Retinal pigment epithelial cell (primary cell): ENCODE measurements around the gene TEX36.
"Not testable (repeated sequence)": the region's sequence is repeated elsewhere in the genome, so short reads cannot be mapped to it uniquely, and the experiment has no call there.

Experiments used
- DNase-seq: peaks from one replicate; pipeline ENCODE4 v3.0.0-alpha.2; 2010; ENCODE audit warnings: low read depth
- H3K4me3 ChIP-seq: 2 replicates; pipeline ENCODE4 v1.5.1; 2011; ENCODE audit warnings: mild to moderate bottlenecking, low read length, control low read depth, moderate library complexity
- CTCF ChIP-seq: conservative IDR thresholded peaks from 2 replicates; pipeline ENCODE4 v1.5.1; 2011; ENCODE audit warnings: low read depth, low read length, control low read depth, inconsistent platforms

The TEX36 gene

GRCh38 chr10:125683063-125683462, at the start of gene TEX36:
TEX36 (minus strand) TSS chr10:125683163; CDS start chr10:125682989, 174 bp downstream.
- TF ChIP-seq CTCF = no peak
- DNase-seq = no peak
- H3K4me3 ChIP-seq = no peak within 1 kb of the TSS

DNA sequence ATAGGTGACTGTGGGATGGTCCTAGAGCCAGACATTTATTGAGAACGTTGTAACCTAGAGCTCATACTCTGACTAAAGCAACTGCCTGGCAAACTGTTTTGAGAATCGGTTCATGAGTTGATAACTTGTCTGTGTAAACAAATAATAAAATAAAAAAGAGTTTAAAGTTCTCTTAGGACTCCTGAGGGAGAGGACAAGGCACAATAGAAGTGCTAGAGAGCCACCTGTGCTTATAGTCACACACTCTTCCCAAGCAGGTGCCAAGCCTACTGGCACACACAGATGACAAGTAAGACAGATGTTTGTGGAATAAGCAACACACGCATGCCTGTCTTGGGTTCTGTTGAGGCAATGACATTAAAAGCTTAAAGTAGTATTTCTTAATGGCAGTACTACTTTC, 44.5 kb upstream of the TEX36 start:
- H3K4me3 ChIP-seq = no peak overlapping the region
- no peak for DNase-seq
- TF ChIP-seq CTCF = no peak

DNA sequence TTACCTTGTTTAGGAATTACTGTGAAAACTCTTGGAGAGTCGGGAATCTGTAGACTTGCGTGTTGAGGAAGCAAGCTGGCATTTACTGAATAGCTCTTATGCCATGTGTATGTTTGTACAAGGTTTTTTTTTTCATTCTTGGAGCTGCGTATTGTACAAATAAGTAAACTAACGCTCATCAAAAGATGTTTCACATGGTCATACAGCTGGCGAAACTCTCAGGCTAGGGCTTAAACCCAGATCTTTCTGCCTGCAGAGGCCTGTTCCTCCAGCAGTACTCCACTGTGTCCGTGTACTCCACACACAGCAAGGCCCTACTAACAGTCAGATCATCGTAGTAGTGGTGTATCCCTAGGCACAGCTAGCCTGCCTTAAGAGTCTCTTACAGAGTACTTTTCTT, 44.0 kb upstream of the TEX36 start:
- DNase-seq = no peak
- no peak overlapping the region for H3K4me3 ChIP-seq
- no peak for TF ChIP-seq CTCF

DNA sequence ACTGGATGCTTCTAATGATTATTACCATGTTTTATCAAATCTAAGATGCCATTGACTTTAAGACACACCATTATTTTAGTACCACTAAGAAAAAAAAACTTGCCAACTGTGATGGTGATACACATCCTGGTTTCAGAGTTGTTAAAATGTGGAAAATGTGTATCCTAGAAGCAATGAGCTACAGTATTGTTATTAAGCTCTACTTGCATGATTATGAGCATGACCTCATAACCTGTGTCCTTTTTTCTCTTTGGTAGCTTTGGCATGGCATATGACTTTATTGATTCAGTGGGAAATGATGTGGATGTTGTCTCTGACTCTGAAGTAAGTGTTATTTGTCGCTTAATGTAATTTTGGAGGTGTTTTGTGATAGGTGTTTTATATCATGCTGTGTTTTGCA, 39.8 kb upstream of the TEX36 start:
- no peak for DNase-seq
- no peak for TF ChIP-seq CTCF
- no peak overlapping the region for H3K4me3 ChIP-seq

DNA sequence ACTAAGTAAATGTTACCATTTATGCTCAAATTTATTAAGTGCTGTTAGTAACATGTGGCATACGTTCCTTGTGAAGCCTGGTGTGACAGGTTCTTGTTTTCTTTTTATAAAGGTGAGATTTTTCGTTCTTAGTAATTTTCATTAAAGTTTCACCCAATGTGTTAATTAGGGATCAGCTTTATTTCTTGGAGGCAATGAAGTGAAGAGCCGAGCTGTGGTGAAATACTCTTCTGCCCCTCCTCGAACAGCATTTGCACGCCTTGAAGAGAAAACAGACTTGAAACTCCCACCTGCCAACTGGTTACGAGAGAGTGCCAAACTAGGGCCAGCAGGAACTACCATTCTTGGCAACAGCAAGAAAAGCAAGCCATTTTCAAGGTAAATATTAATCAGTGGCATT, 38.1 kb upstream of the TEX36 start:
- H3K4me3 ChIP-seq = no peak overlapping the region
- no peak for DNase-seq
- TF ChIP-seq CTCF = no peak

- no peak for TF ChIP-seq CTCF
- DNase-seq = no peak
- H3K4me3 ChIP-seq = peak overlapping the region; percentile 84
Observed at GRCh38 chr10:125720002-125720382, 37.0 kb upstream of the TEX36 start.

- peak within 1 kb of the TSS; percentile 84 for H3K4me3 ChIP-seq
- no peak for TF ChIP-seq CTCF
- DNase-seq = peak; percentile 93
Observed at GRCh38 chr10:125719173-125720001, 36.4 kb upstream of the TEX36 start, which contains the start of gene EDRF1. EDRF1 (plus strand) TSS chr10:125719709; CDS start chr10:125719808, 99 bp downstream.

GRCh38 chr10:125714728-125715127, 31.8 kb upstream of the TEX36 start:
- DNase-seq, H3K4me3 ChIP-seq: not testable (repeated sequence)
